SU-DHL-6 (cell line): ENCODE measurements around the gene KRT8.

Experiments used
- H2AFZ ChIP-seq: fragments of 200-600 bp; sonication (generic); 2 replicates; pipeline ENCODE4 v1.6.1; 2014; ENCODE audit warnings: low read depth, mild to moderate bottlenecking, moderate library complexity, mixed read lengths, antibody characterized with exemption, low read length; ENCODE audit not compliant: severe bottlenecking
- H3F3A ChIP-seq: fragments of 200-600 bp; shearing (Covaris generic); 2 replicates; pipeline ENCODE4 v1.6.0; 2016; ENCODE audit warnings: antibody characterized with exemption, mild to moderate bottlenecking; ENCODE audit not compliant: insufficient read depth
- H3K27ac ChIP-seq: fragments of 200-600 bp; sonication (generic); 2 replicates; pipeline ENCODE4 v1.5.1; 2016; ENCODE audit warnings: low read depth, mild to moderate bottlenecking, low read length, moderate library complexity, mixed read lengths
- H3K27me3 ChIP-seq: fragments of 200-600 bp; sonication (generic), shearing (Covaris generic); 2 replicates; pipeline ENCODE4 v1.6.0; 2014; ENCODE audit warnings: mild to moderate bottlenecking, low read length
- H3K36me3 ChIP-seq: fragments of 200-600 bp; sonication (generic); 2 replicates; pipeline ENCODE4 v1.6.1; 2014; ENCODE audit warnings: mild to moderate bottlenecking, low read length, mixed read lengths
- H3K4me2 ChIP-seq: fragments of 300-600, 200-600 bp; shearing (Covaris generic), sonication (generic); 2 replicates; pipeline ENCODE4 v1.6.0; 2014; ENCODE audit warnings: low read length, low read depth, mild to moderate bottlenecking; ENCODE audit not compliant: poor library complexity, severe bottlenecking
- H3K4me3 ChIP-seq: fragments of 200-600 bp; sonication (generic); 2 replicates; pipeline ENCODE4 v1.5.1; 2014; ENCODE audit warnings: antibody characterized with exemption, low read length, mild to moderate bottlenecking, mixed read lengths; ENCODE audit not compliant: insufficient read depth, poor library complexity, severe bottlenecking
- H3K79me2 ChIP-seq: fragments of 200-600 bp; sonication (generic); 2 replicates; pipeline ENCODE4 v1.6.1; 2014; ENCODE audit warnings: mild to moderate bottlenecking, low read length, moderate library complexity; ENCODE audit not compliant: insufficient read depth
- H3K9ac ChIP-seq: fragments of 200-600 bp; sonication (generic); 2 replicates; pipeline ENCODE4 v1.7.0; 2014; ENCODE audit warnings: mild to moderate bottlenecking, low read length
- H3K9me2 ChIP-seq: fragments of 200-600 bp; sonication (generic); replicated peaks from 2 replicates; pipeline ENCODE4 v1.6.1; 2014; ENCODE audit warnings: low read length; ENCODE audit not compliant: insufficient read depth
- H3K9me3 ChIP-seq: fragments of 200-600 bp; sonication (generic); 2 replicates; pipeline ENCODE4 v1.6.1; 2014; ENCODE audit warnings: low read length, mixed read lengths; ENCODE audit not compliant: insufficient read depth
- H4K20me1 ChIP-seq: fragments of 200-600 bp; sonication (generic); 2 replicates; pipeline ENCODE4 v1.6.1; 2014; ENCODE audit warnings: low read depth, mild to moderate bottlenecking, antibody characterized with exemption, low read length, moderate library complexity, mixed read lengths
- EZH2phosphoT487 ChIP-seq: fragments of 200-600 bp; sonication (generic), shearing (Covaris generic); conservative IDR thresholded peaks from 2 replicates; pipeline ENCODE4 v1.6.1; 2018; ENCODE audit warnings: mild to moderate bottlenecking, antibody characterized with exemption, low read length, moderate library complexity, mixed read lengths
- TF ChIP-seq, protein P1 (sequence below): fragments of 200-600 bp; sonication (generic); IDR thresholded peaks from one replicate; pipeline ENCODE4 v1.5.1; 2017; ENCODE audit warnings: antibody characterized with exemption, mild to moderate bottlenecking, low read length, moderate library complexity; ENCODE audit not compliant: insufficient read depth, poor library complexity, severe bottlenecking

The KRT8 gene

DNA sequence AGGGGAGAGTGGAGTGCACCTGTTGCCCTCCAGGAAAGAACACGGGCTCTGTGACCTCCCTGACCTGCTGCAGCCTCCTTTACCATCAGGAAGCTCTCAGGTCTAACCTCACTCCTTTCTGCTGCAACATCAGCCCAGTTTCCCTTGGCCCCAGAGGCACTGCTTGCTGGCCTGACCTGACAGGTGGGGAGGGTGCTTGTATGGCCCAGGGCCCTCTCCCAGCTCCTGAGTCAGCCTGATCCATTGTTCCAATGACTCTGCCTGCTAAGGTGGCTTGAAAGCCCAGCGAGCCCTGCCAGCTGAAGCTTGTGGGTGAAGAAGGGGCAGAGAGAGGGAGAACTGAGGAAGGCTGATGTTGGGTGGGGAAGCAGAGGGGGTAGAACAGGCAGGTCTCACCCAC, 42.9 kb downstream of the KRT8 start:
- Histone ChIP-seq H4K20me1 (no peaks in the 10 kb centered on the region), H3F3A (no peaks in the 10 kb centered on the region), H3K9me2 (no peaks in the 10 kb centered on the region), H3K9ac (no peak overlapping the region), H3K4me2 (no peak overlapping the region), H3K36me3 (no peaks in the 10 kb centered on the region), H3K4me3 (no peak overlapping the region), H3K27ac (no peak overlapping the region), H3K79me2 (no peaks in the 10 kb centered on the region), H3K9me3 (no peaks in the 10 kb centered on the region), H2AFZ (no peak overlapping the region), H3K27me3 (no peaks in the 10 kb centered on the region)
- TF ChIP-seq, protein P1, sequence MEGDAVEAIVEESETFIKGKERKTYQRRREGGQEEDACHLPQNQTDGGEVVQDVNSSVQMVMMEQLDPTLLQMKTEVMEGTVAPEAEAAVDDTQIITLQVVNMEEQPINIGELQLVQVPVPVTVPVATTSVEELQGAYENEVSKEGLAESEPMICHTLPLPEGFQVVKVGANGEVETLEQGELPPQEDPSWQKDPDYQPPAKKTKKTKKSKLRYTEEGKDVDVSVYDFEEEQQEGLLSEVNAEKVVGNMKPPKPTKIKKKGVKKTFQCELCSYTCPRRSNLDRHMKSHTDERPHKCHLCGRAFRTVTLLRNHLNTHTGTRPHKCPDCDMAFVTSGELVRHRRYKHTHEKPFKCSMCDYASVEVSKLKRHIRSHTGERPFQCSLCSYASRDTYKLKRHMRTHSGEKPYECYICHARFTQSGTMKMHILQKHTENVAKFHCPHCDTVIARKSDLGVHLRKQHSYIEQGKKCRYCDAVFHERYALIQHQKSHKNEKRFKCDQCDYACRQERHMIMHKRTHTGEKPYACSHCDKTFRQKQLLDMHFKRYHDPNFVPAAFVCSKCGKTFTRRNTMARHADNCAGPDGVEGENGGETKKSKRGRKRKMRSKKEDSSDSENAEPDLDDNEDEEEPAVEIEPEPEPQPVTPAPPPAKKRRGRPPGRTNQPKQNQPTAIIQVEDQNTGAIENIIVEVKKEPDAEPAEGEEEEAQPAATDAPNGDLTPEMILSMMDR, result no peak
- TF ChIP-seq EZH2phosphoT487, result no peak

DNA sequence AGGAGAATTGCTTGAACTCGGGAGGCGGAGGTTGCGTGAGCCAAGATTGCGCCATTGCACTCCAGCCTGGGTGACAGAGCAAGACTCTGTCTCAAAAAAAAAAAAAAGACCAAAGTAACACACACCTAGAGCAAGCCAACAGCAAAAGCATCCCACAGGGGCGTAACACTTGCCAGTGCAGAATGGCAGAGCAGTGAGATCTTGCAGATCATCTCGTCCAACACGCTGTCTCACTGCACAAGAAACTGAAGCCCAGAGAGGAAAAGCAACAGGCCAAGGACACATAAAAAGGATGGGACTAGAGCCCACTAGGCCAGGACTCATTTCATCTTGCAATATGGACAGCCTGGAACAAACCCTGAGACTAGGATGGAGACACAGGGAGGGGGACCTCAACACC, 43.4 kb downstream of the KRT8 start:
- TF ChIP-seq, protein P1, result no peak
- no peak for TF ChIP-seq EZH2phosphoT487
- H4K20me1 ChIP-seq, result no peaks in the 10 kb centered on the region
- H3K9ac ChIP-seq, result no peak overlapping the region
- no peaks in the 10 kb centered on the region for H3K9me2 ChIP-seq
- H3K4me2 ChIP-seq, result no peak overlapping the region
- no peak overlapping the region for H3K27ac ChIP-seq
- no peaks in the 10 kb centered on the region for H3K79me2 ChIP-seq
- H3K36me3 ChIP-seq, result no peaks in the 10 kb centered on the region
- H3F3A ChIP-seq, result no peaks in the 10 kb centered on the region
- no peak overlapping the region for H2AFZ ChIP-seq
- no peaks in the 10 kb centered on the region for H3K27me3 ChIP-seq
- H3K9me3 ChIP-seq, result no peaks in the 10 kb centered on the region
- no peak overlapping the region for H3K4me3 ChIP-seq

DNA sequence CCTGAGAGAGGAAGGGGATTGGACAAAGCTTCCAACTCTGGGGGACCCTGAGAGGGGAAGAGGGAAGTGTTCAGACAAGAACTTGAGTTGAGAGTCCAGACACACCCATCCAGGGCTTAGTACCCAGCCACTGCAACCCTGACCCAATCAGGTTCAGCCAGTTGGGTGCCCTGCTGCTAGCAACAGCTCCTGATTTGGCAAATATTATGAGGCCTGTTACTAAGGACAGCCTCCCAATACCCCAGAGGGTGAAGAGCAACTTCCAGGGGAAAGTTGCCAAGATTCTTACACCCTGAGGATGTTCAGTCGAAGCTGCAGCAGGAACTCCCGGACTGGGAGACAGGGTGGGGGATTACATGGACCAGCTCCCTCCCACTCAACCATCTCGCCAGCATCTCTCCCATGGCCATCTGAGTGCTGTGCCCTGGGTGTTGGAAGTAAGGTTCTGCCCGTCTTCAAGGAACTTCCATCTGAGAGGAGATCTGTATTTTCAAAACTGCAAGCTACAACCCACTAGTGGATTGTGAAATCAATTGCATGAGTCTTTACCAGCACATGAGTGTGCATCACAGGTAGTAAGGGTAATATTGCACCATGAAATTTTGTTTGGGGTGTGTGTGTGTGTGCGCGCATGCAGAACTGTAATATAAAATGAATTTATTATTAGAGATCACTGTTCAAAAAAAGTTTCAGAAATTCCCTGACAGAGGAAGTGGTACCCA, 44.6 kb downstream of the KRT8 start:
- Histone ChIP-seq H3K9ac (no peak overlapping the region), H3K36me3 (no peaks in the 10 kb centered on the region), H3K27me3 (no peaks in the 10 kb centered on the region), H3K4me3 (no peak overlapping the region), H3K9me3 (no peaks in the 10 kb centered on the region), H3K27ac (no peak overlapping the region), H3K9me2 (no peaks in the 10 kb centered on the region), H3K4me2 (no peak overlapping the region), H4K20me1 (no peaks in the 10 kb centered on the region), H3F3A (no peaks in the 10 kb centered on the region), H2AFZ (no peak overlapping the region), H3K79me2 (no peaks in the 10 kb centered on the region)
- TF ChIP-seq, protein P1, result no peak
- no peak for TF ChIP-seq EZH2phosphoT487
